PC-3 (cell line): ENCODE data around the gene TSPAN4.

Experiments used
- CTCF ChIP-seq: fragments of 300-600 bp; sonication (generic); conservative IDR thresholded peaks from 2 replicates; pipeline ENCODE4 v1.5.1; 2017; ENCODE audit warnings: antibody characterized with exemption, low read depth, mild to moderate bottlenecking, low read length
- EZH2 ChIP-seq: fragments of 300-600 bp; sonication (generic); IDR thresholded peaks from one replicate; pipeline ENCODE4 v1.6.1; 2017; ENCODE audit warnings: antibody characterized with exemption, mild to moderate bottlenecking, low read length; ENCODE audit not compliant: unreplicated experiment

- TF ChIP-seq CTCF, result no peak
- no peak for TF ChIP-seq EZH2
These were observed 72.3 kb downstream of the TSPAN4 start for GRCh38 chr11:914747-915501.
